Psoas muscle (tissue), 8 donors: Measurements from ENCODE around the gene BTBD10. TPM values are rescaled to one million over a fixed set of nuclear protein-coding genes. Genes with fewer than 3 reads are reported as not detected.

Source experiments
- ATAC-seq, 4 donors: fragments of 200-7000 bp; cut with Tn5 transposase; one replicate each; pipeline ENCODE4 v1.9.1; 2020; ENCODE audit warnings: moderate library complexity in 3 of 4, mild to moderate bottlenecking in 2 of 4
- DNase-seq, 2 donors: peaks; one replicate each; pipeline ENCODE4 v3.0.0-alpha.2; 2020
- H3K27ac ChIP-seq: fragments of 200-600 bp; one replicate; pipeline ENCODE4 v1.8.0; 2022
- H3K27me3 ChIP-seq, 3 donors: fragments of 200-600 bp in 1 of 3; one replicate each; pipeline versions ENCODE4 v1.6.1 to v1.8.0; 2013 to 2022; ENCODE audit warnings: low read length in 2 of 3, mild to moderate bottlenecking in 2 of 3, moderate library complexity in 1 of 3; ENCODE audit not compliant: insufficient read depth in 3 of 3
- H3K36me3 ChIP-seq, 2 donors: fragments of 200-600 bp in 1 of 2; one replicate each; pipeline versions ENCODE4 v1.6.1 to v1.8.0; 2013 to 2022; ENCODE audit warnings: low read depth in 1 of 2, mild to moderate bottlenecking in 1 of 2, moderate library complexity in 1 of 2; ENCODE audit not compliant: insufficient read depth in 1 of 2
- H3K4me1 ChIP-seq: fragments of 200-600 bp; one replicate; pipeline ENCODE4 v1.8.0; 2022
- H3K4me3 ChIP-seq: fragments of 200-600 bp; one replicate; pipeline ENCODE4 v1.8.0; 2022; ENCODE audit warnings: mild to moderate bottlenecking
- H3K9me3 ChIP-seq: fragments of 200-600 bp; one replicate; pipeline ENCODE4 v1.8.0; 2022
- WGBS, 3 donors: extraction: QIAGEN DNeasy Blood & Tissue Kit; methylation state at CpG; one replicate each; pipeline versions ENCODE4 v1.1.6 to v1.1.7; 2013; 5-methylcytosine and 5-hydroxymethylcytosine counted together
- intact Hi-C, 2 donors: fragments of 100-400 bp; cut with DNase I; formaldehyde crosslinking; loops; one replicate each; pipeline versions ENCODE4 v1.11.0 to v1.14.2; 2022
- polyA plus RNA-seq, 3 donors: library from polyadenylated mRNA; stranded (reverse); fragments of 200-250 nt; gene quantifications; one replicate each; pipeline ENCODE4 v1.2.3, GENCODE V29; 2013
- total RNA-seq, 4 donors: library from RNA; stranded (reverse); fragmentation: NEBNext Ultra II Directional in 2 of 4; extraction: Animal tissue kit (Norgen Biotek cat#: 25700) in 2 of 4; gene quantifications; one replicate each; pipeline versions ENCODE4 v1.2.1 to v1.2.4, GENCODE V29; 2021 to 2023
- TF ChIP-seq, protein P1 (sequence below): fragments of 200-600 bp; IDR thresholded peaks from one replicate; pipeline ENCODE4 v1.8.0; 2022; ENCODE audit warnings: antibody characterized with exemption
- donor health status: healthy with polysubstance abuse.
- donor health status: DM: no; HTN: no; CAD: no; lungs with moderate emphysema.
- donor health status: Bipolar disorder and iron deficiency.
- donor health status: healthy.
- donor health status: DM: yes; HTN: yes; CAD: no.
- donor health status: DM: no; HTN: no; CAD: no.
- donor health status: DM: no; HTN: no; CAD: no.
- donor health status: DM: yes; HTN: yes; CAD: no.

BTBD10 gene
- total and polyA plus RNA-seq, 7 donors: 10.8 to 21.2 (median 14.9) TPM

DNA sequence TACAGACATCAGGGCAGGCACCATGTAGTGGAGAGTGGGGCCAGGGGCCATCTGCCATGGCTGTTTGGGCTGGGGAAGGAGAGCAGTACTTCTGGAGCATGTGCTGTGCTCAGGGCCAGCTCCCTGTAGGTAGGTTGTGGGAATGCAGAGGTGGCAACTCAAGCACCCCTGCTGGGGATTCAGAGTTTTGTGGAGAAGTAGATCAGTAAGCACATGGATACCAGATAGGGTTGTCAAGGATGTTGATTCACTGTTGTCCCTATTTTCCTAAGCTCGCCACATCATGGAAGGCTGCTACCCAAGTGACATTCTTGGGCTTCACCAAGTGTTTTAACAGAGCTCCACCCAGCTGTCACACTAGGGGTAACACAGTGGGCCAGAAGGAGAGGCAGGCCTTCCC, 118.2 kb downstream of the BTBD10 start:
- DNase-seq (no peak), ATAC-seq (no peak)
- Histone ChIP-seq H3K4me1 (no peaks in the 10 kb centered on the region), H3K36me3 (peaks cover 0 to 2% of the 10 kb centered on the region in 2 donors), H3K9me3 (no peaks in the 10 kb centered on the region), H3K27me3 (no peaks in the 10 kb centered on the region), H3K27ac (no peak overlapping the region), H3K4me3 (no peak overlapping the region)
- intact Hi-C loops: loop anchor here (1.0 to 5.0 kb wide), 4 partner anchors 134 to 383 kb away; no protein-coding TSS in a partner anchor
- 98 to 100% (median 100%) methylated on average over 1 of the region's 1 CpG for WGBS, 3 donors
- TF ChIP-seq, protein P1, sequence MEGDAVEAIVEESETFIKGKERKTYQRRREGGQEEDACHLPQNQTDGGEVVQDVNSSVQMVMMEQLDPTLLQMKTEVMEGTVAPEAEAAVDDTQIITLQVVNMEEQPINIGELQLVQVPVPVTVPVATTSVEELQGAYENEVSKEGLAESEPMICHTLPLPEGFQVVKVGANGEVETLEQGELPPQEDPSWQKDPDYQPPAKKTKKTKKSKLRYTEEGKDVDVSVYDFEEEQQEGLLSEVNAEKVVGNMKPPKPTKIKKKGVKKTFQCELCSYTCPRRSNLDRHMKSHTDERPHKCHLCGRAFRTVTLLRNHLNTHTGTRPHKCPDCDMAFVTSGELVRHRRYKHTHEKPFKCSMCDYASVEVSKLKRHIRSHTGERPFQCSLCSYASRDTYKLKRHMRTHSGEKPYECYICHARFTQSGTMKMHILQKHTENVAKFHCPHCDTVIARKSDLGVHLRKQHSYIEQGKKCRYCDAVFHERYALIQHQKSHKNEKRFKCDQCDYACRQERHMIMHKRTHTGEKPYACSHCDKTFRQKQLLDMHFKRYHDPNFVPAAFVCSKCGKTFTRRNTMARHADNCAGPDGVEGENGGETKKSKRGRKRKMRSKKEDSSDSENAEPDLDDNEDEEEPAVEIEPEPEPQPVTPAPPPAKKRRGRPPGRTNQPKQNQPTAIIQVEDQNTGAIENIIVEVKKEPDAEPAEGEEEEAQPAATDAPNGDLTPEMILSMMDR: no peak

DNA sequence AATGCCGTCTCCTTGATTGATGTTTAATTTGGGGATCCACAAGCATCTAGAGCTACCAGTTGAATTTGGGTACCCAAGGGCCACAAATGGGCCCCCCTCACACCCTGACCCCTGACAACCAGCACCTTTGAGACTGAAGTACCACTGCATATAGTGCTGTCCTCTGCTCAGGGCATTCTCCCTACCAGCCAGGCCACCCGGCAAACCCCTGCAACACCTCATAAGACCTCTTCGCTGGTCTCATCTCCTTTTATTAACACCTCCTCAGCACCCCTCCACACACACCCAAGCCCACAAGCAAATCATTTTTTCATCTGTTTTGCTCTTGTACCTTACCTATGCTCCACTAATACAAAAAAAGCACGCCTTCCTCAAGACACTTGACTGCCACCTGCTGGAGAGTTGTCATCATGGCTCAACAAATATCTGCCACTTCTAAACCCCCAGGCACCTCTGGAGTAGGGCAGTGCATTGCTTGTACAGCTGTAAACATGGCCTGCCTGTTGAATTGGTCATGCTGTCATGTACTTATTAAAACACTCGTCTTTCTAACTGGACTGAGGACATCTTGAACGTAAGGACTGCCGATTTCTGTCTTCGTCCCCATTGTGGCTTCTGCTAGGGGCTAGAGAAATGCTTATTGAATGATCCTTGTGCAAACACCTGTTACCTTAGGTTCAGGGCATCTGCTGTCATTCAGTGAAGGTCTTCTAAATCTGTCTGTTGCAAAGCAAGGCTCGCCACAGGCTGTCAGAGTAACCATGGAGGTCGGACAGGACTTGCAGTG, 118.9 kb downstream of the BTBD10 start:
- DNase-seq: peak; percentile 45 to 70
- H3K9me3 ChIP-seq: no peaks in the 10 kb centered on the region
- H3K27me3 ChIP-seq: no peaks in the 10 kb centered on the region
- intact Hi-C loops: loop anchor here (1.0 to 5.0 kb wide), 4 partner anchors 133 to 382 kb away; no protein-coding TSS in a partner anchor
- peaks cover 7% of the 10 kb centered on the region for H3K4me1 ChIP-seq
- no peak overlapping the region for H3K4me3 ChIP-seq
- H3K27ac ChIP-seq: no peak overlapping the region
- TF ChIP-seq, protein P1: peak; percentile 80
- 67 to 74% (median 70%) methylated on average over 10 of the region's 10 CpGs for WGBS, 3 donors
- peak; percentile 57 to 83 (median 72) for ATAC-seq
- H3K36me3 ChIP-seq: no peaks in the 10 kb centered on the region

DNA sequence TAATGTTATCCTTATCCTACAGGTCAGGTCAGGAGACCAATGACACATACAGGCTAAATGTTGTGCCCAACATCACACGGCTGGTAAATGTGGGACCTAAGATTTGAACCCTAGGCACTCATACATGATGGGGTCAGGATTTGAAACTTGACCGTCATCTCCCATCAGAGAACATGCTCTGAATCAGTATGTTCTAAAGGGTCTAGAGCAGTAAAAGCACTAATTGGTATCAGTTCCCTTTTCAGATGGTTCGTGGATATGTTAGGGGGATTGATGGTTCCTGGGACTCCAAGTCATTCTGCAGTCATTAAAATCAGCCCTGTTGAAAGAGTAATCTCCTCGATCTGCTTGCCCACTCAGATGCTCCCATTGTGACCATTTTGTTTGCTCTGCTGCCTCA, 120.0 kb downstream of the BTBD10 start:
- WGBS, 3 donors: 81 to 93% (median 82%) methylated on average over 4 of the region's 4 CpGs
- DNase-seq: no peak
- Histone ChIP-seq H3K4me1 (peaks cover 17% of the 10 kb centered on the region), H3K27ac (no peak overlapping the region), H3K9me3 (no peaks in the 10 kb centered on the region), H3K27me3 (no peaks in the 10 kb centered on the region), H3K36me3 (no peaks in the 10 kb centered on the region), H3K4me3 (no peak overlapping the region)
- no peak for ATAC-seq
- intact Hi-C loops: loop anchor here (5.0 kb wide), 2 partner anchors 376 to 381 kb away; no protein-coding TSS in a partner anchor
- TF ChIP-seq, protein P1: no peak

DNA sequence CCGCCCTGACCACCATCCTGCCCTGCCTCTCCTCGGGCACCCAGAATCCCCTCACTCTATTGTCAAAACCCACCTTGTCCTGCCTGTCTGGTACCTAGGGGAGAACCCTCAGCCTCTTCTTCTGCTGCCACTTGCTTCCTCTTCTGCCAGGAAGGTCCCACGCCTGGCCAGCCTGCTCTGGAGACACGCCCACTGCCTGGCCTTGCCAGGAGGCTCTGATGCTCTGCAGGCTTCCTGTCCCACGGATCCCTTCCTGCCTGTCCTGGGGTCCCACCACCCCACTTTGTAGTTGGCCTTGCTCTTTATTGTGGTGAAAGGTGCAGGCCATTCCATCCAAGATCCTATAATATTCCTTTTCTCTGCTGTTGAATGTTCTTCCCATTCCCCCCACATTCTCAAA, 122.0 kb downstream of the BTBD10 start:
- no peaks in the 10 kb centered on the region for H3K36me3 ChIP-seq
- no peak for ATAC-seq
- peaks cover 38% of the 10 kb centered on the region for H3K4me1 ChIP-seq
- H3K27me3 ChIP-seq: no peaks in the 10 kb centered on the region
- no peak overlapping the region for H3K4me3 ChIP-seq
- TF ChIP-seq, protein P1: no peak
- no peaks in the 10 kb centered on the region for H3K9me3 ChIP-seq
- 61 to 82% (median 74%) methylated on average over 5 of the region's 5 CpGs for WGBS, 3 donors
- no peak for DNase-seq
- intact Hi-C loops: loop anchor here (5.0 kb wide), 2 partner anchors 374 to 379 kb away; no protein-coding TSS in a partner anchor
- H3K27ac ChIP-seq: no peak overlapping the region
